ENCODE measurements around the gene PDIA5.

GRCh38 chr3:123034996-123035395 is 31.8 kb upstream of the PDIA5 start:
- TF ChIP-seq CTCF (IDR thresholded peaks at IDR 0.05), result no peak
- no peak for TF ChIP-seq POLR2A (IDR thresholded peaks at IDR 0.05)
